Fibroblast of peridontal ligament (primary cell): Measurements from ENCODE around the gene SFMBT2.
"Not testable (repeated sequence)": the region's sequence is repeated elsewhere in the genome, so short reads cannot be mapped to it uniquely, and the experiment has no call there.

Experiments
- DNase-seq: peaks from one replicate; pipeline ENCODE4 v3.0.0-alpha.2; 2010; ENCODE audit errors: extremely low read depth

SFMBT2 gene

GRCh38 chr10:7184660-7185366 is 226.0 kb downstream of the SFMBT2 start:
- no peak for DNase-seq

GRCh38 chr10:7184116-7184515 is 226.7 kb downstream of the SFMBT2 start:
- DNase-seq, result not testable (repeated sequence)

GRCh38 chr10:7182327-7182726 is 228.5 kb downstream of the SFMBT2 start:
- DNase-seq, result not testable (repeated sequence)

- no peak for DNase-seq
These were observed 229.4 kb downstream of the SFMBT2 start for GRCh38 chr10:7181420-7181819.

- DNase-seq, result no peak
These were observed 231.3 kb downstream of the SFMBT2 start for GRCh38 chr10:7179536-7179935.

GRCh38 chr10:7173948-7174347 is 236.9 kb downstream of the SFMBT2 start:
- no peak for DNase-seq

GRCh38 chr10:7171825-7172224 is 239.0 kb downstream of the SFMBT2 start:
- DNase-seq, result no peak

GRCh38 chr10:7170626-7171322 is 240.1 kb downstream of the SFMBT2 start:
- DNase-seq, result no peak

- DNase-seq, result no peak
These were observed 242.4 kb downstream of the SFMBT2 start for GRCh38 chr10:7168414-7168813.

- no peak for DNase-seq
These were observed 245.2 kb downstream of the SFMBT2 start for GRCh38 chr10:7165500-7166177.

GRCh38 chr10:7164955-7165354 is 245.9 kb downstream of the SFMBT2 start:
- DNase-seq, result no peak

- DNase-seq, result no peak
These were observed 248.5 kb downstream of the SFMBT2 start for GRCh38 chr10:7162331-7162730.

- no peak for DNase-seq
These were observed 249.2 kb downstream of the SFMBT2 start for GRCh38 chr10:7161484-7162250.

GRCh38 chr10:7159928-7160327 is 250.9 kb downstream of the SFMBT2 start:
- DNase-seq, result no peak

- DNase-seq, result no peak
These were observed 251.3 kb downstream of the SFMBT2 start for GRCh38 chr10:7159517-7159916.

GRCh38 chr10:7157091-7157490 is 253.7 kb downstream of the SFMBT2 start:
- no peak for DNase-seq

GRCh38 chr10:7153750-7154149 is 257.1 kb downstream of the SFMBT2 start:
- DNase-seq, result no peak

GRCh38 chr10:7152982-7153381 is 257.9 kb downstream of the SFMBT2 start:
- no peak for DNase-seq

- DNase-seq, result no peak
These were observed 258.5 kb downstream of the SFMBT2 start for GRCh38 chr10:7152341-7152740.

- DNase-seq, result no peak
These were observed 259.3 kb downstream of the SFMBT2 start for GRCh38 chr10:7151538-7151937.

GRCh38 chr10:7150349-7150748 is 260.5 kb downstream of the SFMBT2 start:
- no peak for DNase-seq

GRCh38 chr10:7146189-7146588 is 264.6 kb downstream of the SFMBT2 start:
- DNase-seq, result no peak
